RPMI8226 (cell line): ENCODE measurements around the gene TIMELESS.
"Not testable (repeated sequence)": the region's sequence is repeated elsewhere in the genome, so short reads cannot be mapped to it uniquely, and the experiment has no call there.

ENCODE experiments used
- DNase-seq: peaks from one replicate; pipeline ENCODE4 v3.0.0-alpha.2; 2015

The TIMELESS gene, protein sequence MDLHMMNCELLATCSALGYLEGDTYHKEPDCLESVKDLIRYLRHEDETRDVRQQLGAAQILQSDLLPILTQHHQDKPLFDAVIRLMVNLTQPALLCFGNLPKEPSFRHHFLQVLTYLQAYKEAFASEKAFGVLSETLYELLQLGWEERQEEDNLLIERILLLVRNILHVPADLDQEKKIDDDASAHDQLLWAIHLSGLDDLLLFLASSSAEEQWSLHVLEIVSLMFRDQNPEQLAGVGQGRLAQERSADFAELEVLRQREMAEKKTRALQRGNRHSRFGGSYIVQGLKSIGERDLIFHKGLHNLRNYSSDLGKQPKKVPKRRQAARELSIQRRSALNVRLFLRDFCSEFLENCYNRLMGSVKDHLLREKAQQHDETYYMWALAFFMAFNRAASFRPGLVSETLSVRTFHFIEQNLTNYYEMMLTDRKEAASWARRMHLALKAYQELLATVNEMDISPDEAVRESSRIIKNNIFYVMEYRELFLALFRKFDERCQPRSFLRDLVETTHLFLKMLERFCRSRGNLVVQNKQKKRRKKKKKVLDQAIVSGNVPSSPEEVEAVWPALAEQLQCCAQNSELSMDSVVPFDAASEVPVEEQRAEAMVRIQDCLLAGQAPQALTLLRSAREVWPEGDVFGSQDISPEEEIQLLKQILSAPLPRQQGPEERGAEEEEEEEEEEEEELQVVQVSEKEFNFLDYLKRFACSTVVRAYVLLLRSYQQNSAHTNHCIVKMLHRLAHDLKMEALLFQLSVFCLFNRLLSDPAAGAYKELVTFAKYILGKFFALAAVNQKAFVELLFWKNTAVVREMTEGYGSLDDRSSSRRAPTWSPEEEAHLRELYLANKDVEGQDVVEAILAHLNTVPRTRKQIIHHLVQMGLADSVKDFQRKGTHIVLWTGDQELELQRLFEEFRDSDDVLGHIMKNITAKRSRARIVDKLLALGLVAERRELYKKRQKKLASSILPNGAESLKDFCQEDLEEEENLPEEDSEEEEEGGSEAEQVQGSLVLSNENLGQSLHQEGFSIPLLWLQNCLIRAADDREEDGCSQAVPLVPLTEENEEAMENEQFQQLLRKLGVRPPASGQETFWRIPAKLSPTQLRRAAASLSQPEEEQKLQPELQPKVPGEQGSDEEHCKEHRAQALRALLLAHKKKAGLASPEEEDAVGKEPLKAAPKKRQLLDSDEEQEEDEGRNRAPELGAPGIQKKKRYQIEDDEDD

DNA sequence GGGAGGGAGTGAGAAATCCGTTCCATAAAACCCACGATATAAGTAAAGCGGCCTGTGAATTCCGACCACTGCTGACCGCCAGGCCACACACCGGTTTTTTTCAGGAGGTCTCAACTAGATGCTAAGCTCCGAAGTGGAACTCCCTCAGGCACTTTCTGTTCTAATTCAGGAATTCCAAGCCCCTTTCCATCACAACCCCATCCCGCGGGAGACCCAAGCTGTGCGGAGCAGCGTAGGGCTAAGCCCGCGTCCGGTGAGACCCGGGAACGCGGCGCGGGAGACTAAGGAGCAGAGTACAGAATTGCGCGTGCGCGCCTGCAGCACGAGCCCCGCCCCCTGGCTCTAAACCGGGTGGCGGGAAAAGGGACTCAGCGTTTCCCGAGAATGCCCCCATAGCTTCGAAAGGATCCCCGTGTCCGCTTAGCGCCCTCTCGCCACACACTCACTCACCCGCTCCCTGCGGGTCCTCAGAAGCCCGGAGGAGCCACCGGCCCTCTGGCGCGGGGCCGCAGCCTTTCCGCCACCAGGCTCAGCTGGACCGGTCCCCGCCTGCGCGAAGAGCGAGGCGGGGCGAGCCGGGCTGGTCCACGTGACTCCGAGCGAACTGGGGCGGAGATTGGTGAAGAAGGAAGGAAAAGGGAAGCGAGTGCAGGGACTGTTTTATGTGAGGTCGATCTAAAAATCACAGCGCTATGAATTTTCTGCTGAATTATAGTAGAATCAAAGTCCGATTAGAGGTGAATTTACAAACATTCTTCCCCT is at the start of gene TIMELESS:
TIMELESS (minus strand) TSS at position 567 of the 762 bp plus-strand sequence. CDS start 15,256 bp downstream, outside the sequence.
- DNase-seq = peak; percentile 94

GRCh38 chr12:56498126-56498902 is 49.1 kb upstream of the TIMELESS start:
- not testable (repeated sequence) for DNase-seq

DNA sequence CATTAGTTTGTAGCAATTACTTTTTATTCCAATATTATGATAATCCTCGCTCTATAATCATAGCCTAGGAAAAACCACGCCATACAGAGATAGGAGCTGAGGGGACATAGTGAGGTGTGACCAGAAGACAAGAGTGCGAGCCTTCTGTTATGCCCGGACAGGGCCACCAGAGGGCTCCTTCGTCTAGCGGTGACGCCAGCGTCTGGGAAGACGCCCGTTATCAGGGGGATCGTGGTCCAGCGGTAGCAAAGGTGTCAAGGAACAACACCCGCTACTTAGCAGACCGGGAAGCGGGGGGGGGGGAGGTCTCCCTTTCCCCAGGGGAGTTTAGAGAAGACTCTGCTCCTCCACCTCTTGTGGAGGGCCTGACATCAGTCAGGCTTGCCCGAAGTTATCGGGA is 47.5 kb upstream of the TIMELESS start:
- DNase-seq = peak; percentile 38

DNA sequence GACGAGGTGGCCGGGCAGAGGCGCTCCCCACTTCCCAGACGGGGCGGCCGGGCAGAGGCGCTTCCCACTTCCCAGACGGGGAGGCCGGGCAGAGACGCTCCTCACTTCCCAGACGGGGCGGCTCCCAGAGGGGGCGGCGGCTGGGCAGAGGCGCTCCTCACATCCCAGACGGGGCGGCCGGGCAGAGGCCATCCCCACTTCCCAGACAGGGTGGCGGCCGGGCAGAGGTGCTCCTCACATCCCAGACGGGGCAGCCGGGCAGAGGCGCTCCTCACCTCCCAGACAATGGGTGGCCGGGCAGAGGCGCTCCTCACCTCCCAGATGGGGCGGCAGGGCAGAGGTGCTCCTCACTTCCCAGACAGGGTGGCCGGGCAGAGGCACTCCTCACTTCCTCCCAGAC is 45.3 kb upstream of the TIMELESS start:
- not testable (repeated sequence) for DNase-seq

- not testable (repeated sequence) for DNase-seq
These were observed 44.8 kb upstream of the TIMELESS start for GRCh38 chr12:56494106-56494415.

- DNase-seq = not testable (repeated sequence)
These were observed 44.3 kb upstream of the TIMELESS start for GRCh38 chr12:56493409-56494105.

DNA sequence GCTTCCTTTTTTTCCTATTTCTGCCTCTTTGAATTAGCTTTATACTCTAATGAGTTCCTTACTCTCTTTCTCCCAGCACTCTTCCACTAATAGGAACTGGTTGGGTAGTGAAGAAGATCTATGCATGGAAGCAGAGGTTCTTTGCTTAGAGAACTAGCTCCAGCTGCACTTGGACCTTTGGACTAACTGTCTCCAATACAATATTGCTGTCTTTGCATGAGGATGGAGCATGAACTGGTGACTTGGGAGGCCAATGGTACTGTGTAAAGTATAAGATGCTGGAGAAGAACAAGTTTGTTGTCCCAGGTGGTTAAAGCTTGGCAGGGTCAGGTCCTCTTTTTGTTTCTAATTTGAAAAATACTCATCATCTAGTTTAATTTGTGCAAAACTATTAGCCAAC is 41.1 kb upstream of the TIMELESS start:
- no peak for DNase-seq

DNA sequence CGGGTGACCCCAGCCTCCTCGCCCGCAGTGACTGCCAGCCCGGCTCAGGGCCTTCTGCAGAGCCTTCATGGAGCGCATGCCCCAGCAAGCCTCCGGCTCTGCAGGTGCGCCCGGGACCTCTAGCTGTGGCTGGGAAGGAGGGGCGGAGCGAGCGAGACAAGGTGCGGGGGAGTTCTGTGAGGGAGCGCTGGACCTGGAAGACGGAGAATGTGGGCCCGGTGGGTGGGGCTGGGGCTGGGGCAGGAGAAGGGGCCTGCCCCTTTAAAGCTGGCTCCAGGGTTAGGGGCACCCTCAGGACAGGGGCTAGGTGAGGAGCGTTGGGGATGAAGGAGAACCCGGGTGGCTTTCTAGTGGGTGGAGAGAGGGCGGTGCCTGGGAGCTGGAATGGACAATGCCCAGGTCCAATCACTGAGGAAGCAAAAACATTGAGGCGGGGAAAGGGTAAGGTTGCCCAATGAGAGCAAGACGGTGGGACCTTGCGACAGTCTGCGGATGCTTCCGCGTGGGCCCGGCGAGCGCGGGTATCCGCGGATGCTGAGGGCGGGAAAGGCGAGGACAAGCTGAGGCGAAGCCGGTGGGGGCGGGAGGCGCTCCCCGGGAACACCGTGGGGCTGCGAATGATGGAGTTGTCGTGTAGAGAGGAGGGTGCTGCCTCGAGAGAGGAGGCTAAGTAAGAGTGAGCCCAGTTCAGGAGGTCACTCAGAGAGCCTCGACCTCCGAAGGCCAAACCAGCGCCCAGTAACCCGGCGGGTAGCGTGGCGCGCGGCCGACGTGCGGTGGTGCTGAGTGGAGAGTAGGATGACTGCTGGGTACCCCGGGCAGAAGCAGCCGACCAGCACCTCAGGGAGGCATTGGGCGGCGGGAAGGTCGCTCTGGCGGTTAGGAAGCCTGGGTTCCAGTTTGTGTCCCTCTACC is 39.1 kb upstream of the TIMELESS start, which contains the start of gene GLS2:
GLS2 (minus strand) TSS at position 121 of the 915 bp plus-strand sequence; CDS start at position 78, 43 bp downstream.
- peak; percentile 86 for DNase-seq

GRCh38 chr12:56487448-56488040 is 38.3 kb upstream of the TIMELESS start:
- peak; percentile 72 for DNase-seq

GRCh38 chr12:56486694-56487093 is 37.5 kb upstream of the TIMELESS start:
- DNase-seq = no peak

GRCh38 chr12:56484566-56484965 is 35.3 kb upstream of the TIMELESS start:
- DNase-seq = no peak

- no peak for DNase-seq
These were observed 30.4 kb upstream of the TIMELESS start for GRCh38 chr12:56479625-56480024.

DNA sequence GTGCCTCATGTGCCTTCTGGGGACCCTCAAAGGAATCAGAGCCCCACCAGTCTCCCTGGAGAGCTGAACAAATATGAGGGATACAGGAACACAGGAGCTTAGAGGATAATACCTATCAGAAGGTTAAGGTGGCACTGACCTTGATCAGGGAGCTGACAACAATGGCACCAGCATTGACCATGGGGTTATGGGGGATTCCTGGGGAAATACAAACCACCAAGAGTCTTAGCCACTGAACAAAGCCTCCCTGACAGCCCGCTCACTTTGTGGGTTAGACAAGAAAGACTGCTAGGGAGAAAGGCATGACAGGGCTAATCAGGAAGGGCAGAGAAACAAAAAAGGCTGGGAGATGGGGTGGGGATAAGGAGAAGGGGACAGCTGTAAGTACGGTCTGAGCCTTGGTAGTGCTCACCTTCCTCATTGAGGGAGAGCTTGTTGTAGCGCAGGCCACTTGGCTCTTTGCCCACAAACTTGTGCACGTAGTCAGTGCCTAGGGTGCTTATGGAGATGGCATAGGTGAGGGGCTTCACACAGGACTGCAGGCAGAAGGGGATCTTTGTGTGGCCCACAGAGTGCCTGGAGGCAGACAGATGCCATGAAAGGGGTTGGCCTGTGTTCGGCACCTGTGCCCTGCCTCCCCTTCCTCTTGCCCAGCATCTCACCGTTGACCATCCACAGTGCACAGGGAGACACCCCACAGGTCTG is 28.4 kb upstream of the TIMELESS start:
- no peak for DNase-seq

DNA sequence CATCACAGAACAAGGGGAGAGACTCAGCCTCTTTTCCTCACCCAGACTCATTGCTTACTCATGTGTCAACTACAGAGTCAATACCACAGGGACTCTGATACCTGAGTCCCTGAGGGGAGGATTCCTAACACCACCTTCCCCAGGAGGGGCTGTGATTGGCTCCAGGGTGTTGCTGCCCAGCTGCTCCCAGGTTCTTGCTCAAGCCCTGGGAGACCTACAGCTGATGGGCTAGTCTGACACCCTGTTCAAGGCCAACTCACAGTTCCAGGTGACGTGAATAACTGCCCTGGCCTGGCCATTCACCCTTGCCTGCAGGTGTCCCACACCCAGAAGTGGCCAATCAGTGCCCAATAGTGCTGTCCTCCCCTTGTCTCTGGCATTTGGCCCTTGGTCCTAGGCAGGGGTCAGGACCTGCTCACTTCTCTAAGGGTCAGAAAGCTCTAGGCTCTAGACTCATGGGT is 27.8 kb upstream of the TIMELESS start:
- DNase-seq = no peak

- DNase-seq = no peak
These were observed 26.9 kb upstream of the TIMELESS start for GRCh38 chr12:56476143-56476542.

- no peak for DNase-seq
These were observed 25.2 kb upstream of the TIMELESS start for GRCh38 chr12:56474389-56474788.

GRCh38 chr12:56469007-56469930 is 20.0 kb upstream of the TIMELESS start:
- DNase-seq = peak; percentile 72
